Endodermal cell (in vitro differentiated cells): Measurements from ENCODE around the gene CTBP1. TPM values are rescaled to one million over a fixed set of nuclear protein-coding genes. Genes with fewer than 3 reads are reported as not detected.
A peak's percentile ranks its signal among the peaks of the same experiment; 100 is the strongest.
"Not testable (repeated sequence)": the region's sequence is repeated elsewhere in the genome, so short reads cannot be mapped to it uniquely, and the experiment has no call there.

Experiments used
- DNase-seq: peaks from one replicate; pipeline ENCODE4 v3.0.0-alpha.2; 2017
- H3K27ac ChIP-seq: 2 replicates; pipeline ENCODE4 v1.5.1; 2013; ENCODE audit warnings: mild to moderate bottlenecking, low read depth, low read length, moderate library complexity
- H3K27me3 ChIP-seq: 2 replicates; pipeline ENCODE4 v1.6.1; 2013; ENCODE audit warnings: mild to moderate bottlenecking, low read length, moderate library complexity; ENCODE audit not compliant: insufficient read depth, control insufficient read depth, poor library complexity, severe bottlenecking
- H3K36me3 ChIP-seq: 2 replicates; pipeline ENCODE4 v1.7.0; 2013; ENCODE audit warnings: mild to moderate bottlenecking, low read length, moderate library complexity; ENCODE audit not compliant: control insufficient read depth, insufficient read depth
- H3K4me1 ChIP-seq: one replicate; pipeline ENCODE4 v1.7.0; 2013; ENCODE audit warnings: low read length; ENCODE audit not compliant: control insufficient read depth, insufficient read depth
- H3K4me3 ChIP-seq: 2 replicates; pipeline ENCODE4 v1.5.1; 2013; ENCODE audit warnings: mild to moderate bottlenecking, low read length, moderate library complexity
- H3K9ac ChIP-seq: 2 replicates; pipeline ENCODE4 v1.6.1; 2013; ENCODE audit warnings: mild to moderate bottlenecking, low read length, moderate library complexity; ENCODE audit not compliant: poor library complexity, severe bottlenecking; ENCODE audit errors: extremely low read depth
- H3K9me3 ChIP-seq: 2 replicates; pipeline ENCODE4 v1.6.1; 2013; ENCODE audit warnings: mild to moderate bottlenecking, low read length, moderate library complexity; ENCODE audit not compliant: control insufficient read depth
- H3K27ac Mint-ChIP-seq: 2 replicates; pipeline ENCODE4 v1.8.0; 2020; ENCODE audit warnings: mixed read lengths
- H3K27me3 Mint-ChIP-seq: 2 replicates; pipeline ENCODE4 v1.8.0; 2021; ENCODE audit warnings: mild to moderate bottlenecking, mixed read lengths; ENCODE audit not compliant: insufficient read depth
- H3K36me3 Mint-ChIP-seq: 2 replicates; pipeline ENCODE4 v1.8.0; 2020; ENCODE audit warnings: low read depth, mixed read lengths
- H3K4me1 Mint-ChIP-seq: 2 replicates; pipeline ENCODE4 v1.8.0; 2020; ENCODE audit warnings: mixed read lengths
- H3K4me3 Mint-ChIP-seq: 2 replicates; pipeline ENCODE4 v1.8.0; 2020; ENCODE audit warnings: mild to moderate bottlenecking, moderate library complexity, mixed read lengths
- H3K9me3 Mint-ChIP-seq: 2 replicates; pipeline ENCODE4 v1.8.0; 2020; ENCODE audit warnings: mild to moderate bottlenecking, mixed read lengths
- WGBS, 2 experiments: methylation state at CpG; one replicate each; pipeline versions ENCODE4 v1.1.5 to v1.1.7; 2013; ENCODE audit warnings: missing lambda C conversion rate in 2 of 2, mixed read lengths in 1 of 2; ENCODE audit not compliant: insufficient coverage in 1 of 2, insufficient read length in 1 of 2; 5-methylcytosine and 5-hydroxymethylcytosine counted together
- total RNA-seq, 2 donors: library from RNA; stranded (reverse); fragmentation: NEBNext Ultra II Directional in 1 of 2; extraction: Animal tissue kit (Norgen Biotek cat#: 25700) in 1 of 2; gene quantifications; 2 replicates in 1 of 2; 3 replicates in 1 of 2; pipeline ENCODE4 v1.2.1, GENCODE V29; 2021
- TF ChIP-seq, protein P1 (sequence below): fragments of 200-600 bp; sonication (generic); conservative IDR thresholded peaks from 2 replicates; pipeline ENCODE4 v1.5.0; 2021; ENCODE audit warnings: antibody characterized with exemption, mild to moderate bottlenecking

The CTBP1 gene
- total RNA-seq, 2 donors from 2014 or later: 181 to 189 TPM

DNA sequence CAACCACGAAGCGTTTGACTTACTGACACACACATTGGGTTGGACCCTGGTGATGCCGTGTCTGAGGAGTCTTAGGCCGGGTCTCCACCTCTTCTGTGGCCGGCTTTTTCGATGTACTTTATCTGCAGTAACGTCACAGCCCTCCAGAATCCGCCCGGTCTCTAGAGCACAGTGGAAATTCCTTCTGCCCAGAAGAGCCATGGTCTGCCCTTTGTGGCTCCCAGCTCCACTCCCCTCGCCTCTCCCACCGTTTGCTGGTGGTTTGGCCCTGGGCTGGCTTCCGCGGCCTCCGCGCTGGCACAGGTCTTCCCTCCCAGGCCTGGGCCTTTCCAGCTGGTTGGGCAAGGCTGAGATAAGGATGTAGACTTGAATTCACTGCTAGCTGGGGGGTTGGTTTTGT is 45.1 kb upstream of the CTBP1 start:
- Mint-ChIP-seq H3K9me3 (no peaks in the 10 kb centered on the region), H3K36me3 (peaks cover 32% of the 10 kb centered on the region), H3K27me3 (no peaks in the 10 kb centered on the region), H3K4me1 (peaks cover 37% of the 10 kb centered on the region), H3K27ac (peak overlapping the region; percentile 67), H3K4me3 (no peak overlapping the region)
- H3K4me1 ChIP-seq: peaks cover 8% of the 10 kb centered on the region
- no peak overlapping the region for H3K27ac ChIP-seq
- H3K27me3 ChIP-seq: no peaks in the 10 kb centered on the region
- WGBS, 2 experiments: 90 to 92% methylated on average over 8 to 15 of the region's 15 CpGs
- no peaks in the 10 kb centered on the region for H3K9me3 ChIP-seq
- H3K9ac ChIP-seq: no peak overlapping the region
- H3K4me3 ChIP-seq: no peak overlapping the region
- DNase-seq: peak; percentile 39
- peaks cover 4% of the 10 kb centered on the region for H3K36me3 ChIP-seq
- TF ChIP-seq, protein P1, sequence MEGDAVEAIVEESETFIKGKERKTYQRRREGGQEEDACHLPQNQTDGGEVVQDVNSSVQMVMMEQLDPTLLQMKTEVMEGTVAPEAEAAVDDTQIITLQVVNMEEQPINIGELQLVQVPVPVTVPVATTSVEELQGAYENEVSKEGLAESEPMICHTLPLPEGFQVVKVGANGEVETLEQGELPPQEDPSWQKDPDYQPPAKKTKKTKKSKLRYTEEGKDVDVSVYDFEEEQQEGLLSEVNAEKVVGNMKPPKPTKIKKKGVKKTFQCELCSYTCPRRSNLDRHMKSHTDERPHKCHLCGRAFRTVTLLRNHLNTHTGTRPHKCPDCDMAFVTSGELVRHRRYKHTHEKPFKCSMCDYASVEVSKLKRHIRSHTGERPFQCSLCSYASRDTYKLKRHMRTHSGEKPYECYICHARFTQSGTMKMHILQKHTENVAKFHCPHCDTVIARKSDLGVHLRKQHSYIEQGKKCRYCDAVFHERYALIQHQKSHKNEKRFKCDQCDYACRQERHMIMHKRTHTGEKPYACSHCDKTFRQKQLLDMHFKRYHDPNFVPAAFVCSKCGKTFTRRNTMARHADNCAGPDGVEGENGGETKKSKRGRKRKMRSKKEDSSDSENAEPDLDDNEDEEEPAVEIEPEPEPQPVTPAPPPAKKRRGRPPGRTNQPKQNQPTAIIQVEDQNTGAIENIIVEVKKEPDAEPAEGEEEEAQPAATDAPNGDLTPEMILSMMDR: no peak

DNA sequence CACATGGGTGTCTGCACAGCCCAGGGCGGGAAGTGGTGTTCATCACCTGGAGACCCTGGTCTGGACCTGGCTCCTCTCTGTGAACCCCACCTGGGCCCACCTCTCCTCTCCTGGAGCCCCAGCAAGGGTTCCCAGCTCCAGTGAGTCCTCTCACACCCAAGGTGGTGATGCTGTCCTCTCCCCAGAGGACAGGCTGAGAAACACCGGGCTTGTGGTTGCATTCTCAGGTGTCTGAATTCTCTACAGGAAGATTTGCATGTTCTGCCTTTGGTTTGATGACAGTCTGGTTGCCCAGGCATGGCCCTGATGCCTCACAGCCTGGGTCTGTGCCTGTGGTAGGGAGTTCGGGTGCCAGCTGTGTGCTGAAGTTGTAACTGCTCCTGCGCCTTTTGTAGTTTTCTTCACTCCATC is 44.6 kb upstream of the CTBP1 start:
- TF ChIP-seq, protein P1: no peak
- Mint-ChIP-seq H3K27me3 (no peaks in the 10 kb centered on the region), H3K36me3 (peaks cover 30% of the 10 kb centered on the region), H3K9me3 (no peaks in the 10 kb centered on the region), H3K4me1 (peaks cover 37% of the 10 kb centered on the region), H3K27ac (peak overlapping the region; percentile 67), H3K4me3 (no peak overlapping the region)
- DNase-seq: peak; percentile 34
- Histone ChIP-seq H3K4me1 (peaks cover 8% of the 10 kb centered on the region), H3K9ac (no peak overlapping the region), H3K27me3 (no peaks in the 10 kb centered on the region), H3K4me3 (no peak overlapping the region), H3K9me3 (no peaks in the 10 kb centered on the region), H3K27ac (no peak overlapping the region), H3K36me3 (peaks cover 4% of the 10 kb centered on the region)
- WGBS, 2 experiments: 97 to 100% methylated on average over 1 to 4 of the region's 4 CpGs

DNA sequence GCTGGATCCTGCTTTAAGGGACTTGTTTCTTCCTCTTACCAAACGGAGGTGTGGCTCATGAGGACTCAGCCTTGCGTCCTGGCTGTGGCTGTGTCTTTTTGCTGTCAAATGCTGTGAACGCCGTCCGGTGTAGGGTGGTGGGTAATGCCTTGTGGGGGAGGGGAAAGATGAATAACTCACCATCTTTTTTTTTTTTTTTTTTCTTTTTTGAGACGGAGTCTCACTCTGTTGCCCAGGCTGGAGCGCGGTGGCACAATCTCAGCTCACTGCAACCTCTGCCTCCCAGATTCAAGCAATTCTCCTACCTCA is 43.7 kb upstream of the CTBP1 start:
- not testable (repeated sequence) for H3K27ac ChIP-seq, H3K36me3 ChIP-seq, H3K4me3 Mint-ChIP-seq, H3K9me3 Mint-ChIP-seq, H3K4me3 ChIP-seq, H3K9me3 ChIP-seq, H3K9ac ChIP-seq, H3K27me3 Mint-ChIP-seq, DNase-seq, H3K4me1 ChIP-seq, H3K27ac Mint-ChIP-seq, H3K27me3 ChIP-seq
- H3K36me3 Mint-ChIP-seq: peaks cover 26% of the 10 kb centered on the region
- WGBS, 2 experiments: 87% methylated on average over 8 of the region's 8 CpGs; no CpG with 5 or more reads in 1 of the 2 experiments
- peaks cover 32% of the 10 kb centered on the region for H3K4me1 Mint-ChIP-seq
